Measurements from ENCODE around the gene MAGED2. TPM values are rescaled to one million over a fixed set of nuclear protein-coding genes. Genes with fewer than 3 reads are reported as not detected.

The MAGED2 gene
- total RNA-seq, 1 experiment from 2014 or later = 32.4 TPM

- no peaks in the 10 kb centered on the region for H3K4me1 ChIP-seq (ENCODE audit: control insufficient read depth in 1 of 2, insufficient read depth in 2 of 2, low read length in 2 of 2)
- ChIA-PET CTCF (no interaction called here), RAD21 (ENCODE audit: low non-redundant PET in 1 of 2, low total read pairs in 2 of 2, uncharacterized antibody in 2 of 2, unreplicated experiment in 2 of 2) (no interaction called here), POLR2A (no interaction called here)
- H3K9ac ChIP-seq (ENCODE audit: low read length) = no peak overlapping the region
- intact Hi-C loops (cut with micrococcal nuclease) = no loop called here
- no peaks in the 10 kb centered on the region for H3K36me3 ChIP-seq (ENCODE audit: control insufficient read depth in 1 of 2, insufficient read depth in 2 of 2, low read length in 2 of 2)
- no peak overlapping the region for H2AFZ ChIP-seq (ENCODE audit: low read depth, low read length, poor library complexity, severe bottlenecking)
- no peaks in the 10 kb centered on the region for H3K27me3 ChIP-seq (ENCODE audit: insufficient read depth, low read length)
- H3K27ac ChIP-seq (ENCODE audit: low read depth, low read length) = no peak overlapping the region
- no peak for DNase-seq (ENCODE audit: low read depth, low spot score)
- no peaks in the 10 kb centered on the region for H4K20me1 ChIP-seq (ENCODE audit: insufficient read depth)
- BruUV-seq (replicated peaks) = no TSS peak
- H3K4me2 ChIP-seq (ENCODE audit: low read length) = no peak overlapping the region
- H3K9me2 ChIP-seq (ENCODE audit: insufficient read depth) = no peaks in the 10 kb centered on the region
- H3K79me2 ChIP-seq (ENCODE audit: insufficient read depth, low read length) = no peaks in the 10 kb centered on the region
- H3K9me3 ChIP-seq (ENCODE audit: control insufficient read depth in 1 of 2, insufficient read depth in 1 of 2, low read depth in 1 of 2, low read length in 2 of 2) = no peaks in the 10 kb centered on the region
- TF ChIP-seq YY1 (IDR thresholded peaks at IDR 0.05; ENCODE audit: extremely low read depth, insufficient replicate concordance, low read depth, low read length) (no peak), ZFX (IDR thresholded peaks at IDR 0.05) (no peak), TCF7L2 (IDR thresholded peaks at IDR 0.05; ENCODE audit: borderline replicate concordance, extremely low read depth, insufficient read depth, insufficient read length) (no peak), SP1 (IDR thresholded peaks at IDR 0.05; ENCODE audit: low read depth) (no peak), POLR2A (IDR thresholded peaks at IDR 0.05; ENCODE audit: borderline replicate concordance, extremely low read depth, insufficient read depth, insufficient read length) (no peak), SRF (IDR thresholded peaks at IDR 0.05; ENCODE audit: low read depth) (no peak), EGR1 (IDR thresholded peaks at IDR 0.05; ENCODE audit: low read depth) (no peak), RAD21 (IDR thresholded peaks at IDR 0.05; ENCODE audit: low read depth) (no peak)
- TF ChIP-seq, protein P1, sequence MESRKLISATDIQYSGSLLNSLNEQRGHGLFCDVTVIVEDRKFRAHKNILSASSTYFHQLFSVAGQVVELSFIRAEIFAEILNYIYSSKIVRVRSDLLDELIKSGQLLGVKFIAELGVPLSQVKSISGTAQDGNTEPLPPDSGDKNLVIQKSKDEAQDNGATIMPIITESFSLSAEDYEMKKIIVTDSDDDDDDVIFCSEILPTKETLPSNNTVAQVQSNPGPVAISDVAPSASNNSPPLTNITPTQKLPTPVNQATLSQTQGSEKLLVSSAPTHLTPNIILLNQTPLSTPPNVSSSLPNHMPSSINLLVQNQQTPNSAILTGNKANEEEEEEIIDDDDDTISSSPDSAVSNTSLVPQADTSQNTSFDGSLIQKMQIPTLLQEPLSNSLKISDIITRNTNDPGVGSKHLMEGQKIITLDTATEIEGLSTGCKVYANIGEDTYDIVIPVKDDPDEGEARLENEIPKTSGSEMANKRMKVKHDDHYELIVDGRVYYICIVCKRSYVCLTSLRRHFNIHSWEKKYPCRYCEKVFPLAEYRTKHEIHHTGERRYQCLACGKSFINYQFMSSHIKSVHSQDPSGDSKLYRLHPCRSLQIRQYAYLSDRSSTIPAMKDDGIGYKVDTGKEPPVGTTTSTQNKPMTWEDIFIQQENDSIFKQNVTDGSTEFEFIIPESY (IDR thresholded peaks at IDR 0.05; ENCODE audit: extremely low read depth, insufficient replicate concordance, low read length) = no peak
- TF ChIP-seq, protein P2, sequence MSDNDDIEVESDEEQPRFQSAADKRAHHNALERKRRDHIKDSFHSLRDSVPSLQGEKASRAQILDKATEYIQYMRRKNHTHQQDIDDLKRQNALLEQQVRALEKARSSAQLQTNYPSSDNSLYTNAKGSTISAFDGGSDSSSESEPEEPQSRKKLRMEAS (IDR thresholded peaks at IDR 0.05) = no peak
- H3K4me3 ChIP-seq (replicated peaks in 1 of 2; ENCODE audit: low read depth in 1 of 2, low read length in 2 of 2) = no peak overlapping the region
- no peak for ATAC-seq
Observed at GRCh38 chrX:54799046-54799445, 8.5 kb upstream of the MAGED2 start.

All from HCT116 (cell line).